NCI-H2171 (cell line): Measurements from ENCODE around the gene OR4D6.
"Not testable (repeated sequence)": the region's sequence is repeated elsewhere in the genome, so short reads cannot be mapped to it uniquely, and the experiment has no call there.

Source experiments
- DNase-seq: peaks from one replicate; lab custom pipeline; 2025; lab: John Stamatoyannopoulos, UW

OR4D6 gene

DNA sequence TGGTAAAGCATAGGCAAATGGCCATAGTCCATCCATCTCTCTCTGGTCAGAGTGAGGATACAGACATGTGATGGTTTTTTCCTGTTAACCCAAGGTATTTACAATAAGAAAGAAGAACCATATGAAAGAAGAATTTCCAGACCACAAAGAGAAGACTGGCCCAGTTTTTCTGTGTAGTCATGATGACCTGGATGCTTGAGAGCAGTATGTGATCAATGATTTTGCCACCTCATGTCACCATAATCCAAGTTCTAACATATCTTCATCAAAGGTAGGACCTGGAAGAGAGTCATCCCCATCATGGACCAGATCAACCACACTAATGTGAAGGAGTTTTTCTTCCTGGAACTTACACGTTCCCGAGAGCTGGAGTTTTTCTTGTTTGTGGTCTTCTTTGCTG, at the start of gene OR4D6:
OR4D6 (plus strand) TSS at position 301 of the 400 bp plus-strand sequence; CDS start at position 301, 0 bp downstream.
- DNase-seq: no peak

DNA sequence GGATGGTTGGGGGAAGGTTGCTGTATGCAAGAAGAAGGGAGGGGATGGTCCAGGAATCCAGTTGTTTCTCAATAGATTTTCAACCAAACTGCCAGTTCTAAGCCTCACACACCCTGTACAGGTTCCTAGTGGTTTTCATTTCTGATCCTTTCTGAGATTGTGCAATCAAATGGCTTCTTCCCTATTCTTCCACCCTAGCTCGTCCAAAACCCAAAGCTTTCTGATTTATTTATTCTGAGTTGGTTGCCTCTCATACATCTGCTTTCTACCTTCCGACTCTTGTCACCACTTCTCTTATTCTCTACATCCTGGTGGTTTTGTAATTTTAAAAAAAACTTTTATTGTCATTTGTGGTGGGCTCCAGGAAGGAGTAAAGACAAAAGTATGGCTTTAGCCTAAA, 43.1 kb upstream of the OR4D6 start:
- no peak for DNase-seq

GRCh38 chr11:59415111-59415510, 41.6 kb upstream of the OR4D6 start:
- DNase-seq: no peak

GRCh38 chr11:59416613-59417012, 40.1 kb upstream of the OR4D6 start:
- no peak for DNase-seq

DNA sequence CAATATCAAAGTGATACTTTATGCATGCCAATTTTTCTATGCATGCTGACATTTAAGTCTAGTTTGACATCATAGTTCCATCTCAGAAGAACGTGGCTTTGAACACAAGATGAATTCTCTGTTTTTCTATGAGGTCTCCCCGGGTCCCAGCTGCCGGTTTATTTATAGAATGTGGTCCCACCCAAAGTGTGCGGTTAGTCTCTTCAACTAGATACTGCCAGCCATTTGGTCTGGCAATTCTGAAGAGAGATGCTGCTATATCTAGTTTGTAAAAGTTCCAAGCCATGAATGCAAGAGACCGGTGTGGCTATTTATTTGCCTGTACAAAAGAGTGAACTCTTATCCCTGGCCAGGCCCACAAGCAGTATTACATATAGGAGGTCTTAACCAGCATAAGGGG, 39.7 kb upstream of the OR4D6 start:
- no peak for DNase-seq

- DNase-seq: peak; percentile 27
These were observed 38.6 kb upstream of the OR4D6 start for GRCh38 chr11:59418156-59418555.

GRCh38 chr11:59423835-59424234, 32.9 kb upstream of the OR4D6 start:
- DNase-seq: no peak

GRCh38 chr11:59425131-59425530, 31.6 kb upstream of the OR4D6 start:
- DNase-seq: no peak

GRCh38 chr11:59426361-59427067, 30.2 kb upstream of the OR4D6 start, which contains the start of gene OR5A2:
Gene OR5A2, minus strand, starts transcription at chr11:59426413. Its CDS starts 3,460 bp downstream, at chr11:59422953.
- no peak for DNase-seq

- DNase-seq: no peak
These were observed 29.7 kb upstream of the OR4D6 start for GRCh38 chr11:59427068-59427382.

DNA sequence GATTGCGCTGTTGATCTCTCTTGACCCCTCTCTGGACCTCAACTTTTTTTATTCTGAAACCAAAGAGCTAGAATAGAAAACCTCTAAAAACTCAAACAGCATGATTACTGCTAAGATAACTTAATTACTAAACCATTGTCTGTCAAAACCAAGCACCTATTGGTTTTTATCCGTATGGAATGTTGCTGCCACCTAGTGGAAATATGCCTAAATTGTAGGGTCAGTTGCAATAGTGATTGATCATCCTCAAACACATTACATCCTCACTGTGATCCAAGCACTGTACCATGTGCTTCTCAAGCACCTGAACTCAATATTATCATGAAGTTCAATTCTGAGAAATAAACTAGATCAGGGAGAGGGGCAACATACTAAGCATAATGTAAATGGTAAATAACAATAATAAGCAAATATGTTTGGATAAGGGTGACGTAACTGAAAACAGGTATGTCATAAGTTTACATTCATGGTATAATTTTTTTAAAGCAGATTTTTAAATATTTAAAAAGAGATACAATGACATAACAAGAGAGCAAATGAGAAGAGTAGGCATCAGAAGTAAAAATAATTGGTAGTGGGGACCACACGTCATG, 26.7 kb upstream of the OR4D6 start:
- DNase-seq: peak; percentile 26

GRCh38 chr11:59436169-59436568, 20.6 kb upstream of the OR4D6 start, which contains the start of gene OR5A1:
Gene OR5A1, plus strand, starts transcription at chr11:59436469. Its CDS starts 6,700 bp downstream, at chr11:59443169.
- DNase-seq: no peak

DNA sequence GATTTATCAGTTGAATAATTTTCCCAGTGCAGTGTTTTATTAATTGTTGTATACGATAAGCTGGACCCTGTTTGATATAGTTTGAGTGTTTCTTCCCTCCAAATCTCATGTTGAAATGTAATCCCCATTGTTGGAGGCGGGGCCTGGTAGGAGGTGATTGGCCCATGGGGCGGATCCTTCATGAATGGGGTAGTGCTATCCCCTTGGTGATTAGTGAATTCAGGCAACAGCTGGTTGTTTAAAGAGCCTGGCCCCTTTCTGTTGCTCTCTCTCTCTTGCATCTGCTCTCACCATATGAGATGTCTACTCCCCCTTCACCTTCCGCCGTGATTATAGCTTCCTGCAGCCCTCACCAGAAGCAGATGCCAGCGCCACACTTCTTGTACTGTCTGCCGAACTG, 19.0 kb upstream of the OR4D6 start:
- DNase-seq: peak; percentile 72

DNA sequence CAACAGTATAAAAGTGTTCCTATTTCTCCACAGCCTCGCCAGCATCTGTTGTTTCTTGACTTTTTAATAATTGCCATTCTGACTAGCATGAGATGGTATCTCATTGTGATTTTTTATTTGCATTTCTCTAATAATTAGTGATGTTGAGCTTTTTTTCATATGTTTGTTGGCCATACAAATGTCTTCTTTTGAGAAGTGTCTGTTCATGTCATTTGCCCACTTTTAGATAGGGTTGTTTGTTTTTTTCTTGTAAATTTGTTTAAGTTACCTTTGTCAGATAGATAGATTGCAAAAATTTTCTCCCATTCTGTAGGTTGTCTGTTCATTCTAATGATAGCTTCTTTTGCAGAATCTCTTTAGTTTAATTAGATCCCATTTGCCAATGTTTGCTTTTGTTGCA, 11.1 kb upstream of the OR4D6 start:
- not testable (repeated sequence) for DNase-seq

GRCh38 chr11:59448484-59448883, 8.3 kb upstream of the OR4D6 start:
- no peak for DNase-seq

- DNase-seq: no peak
These were observed 3.2 kb downstream of the OR4D6 start for GRCh38 chr11:59459916-59460315.

GRCh38 chr11:59463190-59463641, 6.5 kb downstream of the OR4D6 start:
- DNase-seq: no peak

GRCh38 chr11:59473015-59473414, 16.3 kb downstream of the OR4D6 start, which contains the start of gene OR4D10:
Gene OR4D10, plus strand, starts transcription at chr11:59473315. Its CDS starts 4,115 bp downstream, at chr11:59477430.
- DNase-seq: no peak

DNA sequence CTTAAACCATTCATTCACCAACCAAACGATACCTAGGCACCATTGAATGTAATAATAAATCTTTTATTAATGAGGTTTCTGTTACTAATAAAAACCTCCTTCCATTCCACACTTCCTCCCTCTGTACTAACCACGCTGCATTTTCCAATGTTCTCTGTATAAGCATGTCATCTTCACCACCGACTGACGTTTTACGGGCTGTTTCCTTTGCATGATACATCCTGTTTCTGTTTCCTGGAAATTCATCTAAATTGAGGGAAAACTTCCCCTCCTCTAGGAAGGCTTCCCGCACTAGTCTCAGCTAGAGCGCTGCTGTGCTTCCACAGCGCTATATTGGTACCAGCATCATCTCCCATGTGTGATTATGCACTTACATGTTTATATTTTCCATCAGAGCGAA, 18.4 kb downstream of the OR4D6 start:
- no peak for DNase-seq

- DNase-seq: no peak
These were observed 23.1 kb downstream of the OR4D6 start for GRCh38 chr11:59479906-59480305.

GRCh38 chr11:59480359-59480758, 23.6 kb downstream of the OR4D6 start:
- no peak for DNase-seq

DNA sequence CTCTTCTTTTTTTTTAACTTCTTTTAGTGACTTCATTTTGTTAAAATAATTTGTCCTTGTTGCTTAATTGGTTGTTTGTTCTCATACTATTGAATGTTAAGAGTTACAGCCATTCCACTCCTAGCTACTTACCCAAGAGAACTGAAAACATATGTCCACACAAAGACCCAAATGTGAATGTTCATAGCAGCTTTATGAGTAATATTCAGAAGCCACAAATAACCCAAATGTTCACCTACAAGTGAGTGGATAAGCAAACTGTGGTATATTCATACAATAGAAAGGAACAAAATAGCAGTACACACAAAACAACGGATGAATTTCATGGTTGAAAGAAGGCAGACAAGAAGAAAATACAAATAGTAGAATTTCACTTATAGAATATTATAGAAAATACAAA, 45.2 kb downstream of the OR4D6 start:
- DNase-seq: no peak

GRCh38 chr11:59503276-59503675, 46.5 kb downstream of the OR4D6 start, which contains the start of gene OR4D11:
Gene OR4D11, plus strand, starts transcription at chr11:59503576. Its CDS starts 0 bp downstream, at chr11:59503576.
- no peak for DNase-seq
